ENCODE measurements around the gene RYR2. TPM values are rescaled to one million over a fixed set of nuclear protein-coding genes. Genes with fewer than 3 reads are reported as not detected.

The RYR2 gene
- total RNA-seq, 1 experiment from 2014 or later = 3.4 TPM

GRCh38 chr1:237204841-237205240 lies 162.9 kb downstream of the RYR2 start:
- no peak overlapping the region for H2BK12ac ChIP-seq (ENCODE audit: insufficient read length, low read depth, low read length)
- H3K9me3 Mint-ChIP-seq = no peaks in the 10 kb centered on the region
- no peaks in the 10 kb centered on the region for H4K20me1 ChIP-seq (ENCODE audit: control insufficient read depth, insufficient read depth, insufficient read length)
- H3K27me3 ChIP-seq (ENCODE audit: insufficient read depth, low read length) = no peaks in the 10 kb centered on the region
- H4K5ac ChIP-seq (ENCODE audit: insufficient read length, low read depth, low read length) = no peak overlapping the region
- no CpG with 5 or more reads among the region's 4 CpGs for WGBS (ENCODE audit: extremely low coverage, insufficient read length, low lambda C conversion rate)
- no peak overlapping the region for H4K91ac ChIP-seq (ENCODE audit: insufficient read length, low read depth, low read length)
- H3K36me3 Mint-ChIP-seq (ENCODE audit: insufficient read depth in 1 of 3, low read depth in 3 of 3) = no peaks in the 10 kb centered on the region
- H3K23ac ChIP-seq (ENCODE audit: insufficient read length, low read depth, low read length) = no peak overlapping the region
- DNase-seq = no peak
- H3K9ac ChIP-seq (ENCODE audit: extremely low read depth, insufficient read length, low read length) = no peak overlapping the region
- TF ChIP-seq CTCF (conservative IDR thresholded peaks at IDR 0.05) = no peak
- H3K79me1 ChIP-seq (ENCODE audit: insufficient read depth, low read depth, low read length, poor library complexity, severe bottlenecking) = no peaks in the 10 kb centered on the region
- H3K4me2 ChIP-seq (ENCODE audit: insufficient read depth, insufficient read length, low read length) = no peak overlapping the region
- H3K14ac ChIP-seq (ENCODE audit: insufficient read depth, low read length) = no peak overlapping the region
- H3K27ac Mint-ChIP-seq = no peak overlapping the region
- no peaks in the 10 kb centered on the region for H3K23me2 ChIP-seq (ENCODE audit: insufficient read length, low read depth, low read length, poor library complexity, severe bottlenecking)
- H3K4ac ChIP-seq (ENCODE audit: low read depth, low read length) = no peak overlapping the region
- H3K56ac ChIP-seq (ENCODE audit: insufficient read length, low read depth, low read length) = no peak overlapping the region
- H3K9me3 ChIP-seq (ENCODE audit: control insufficient read depth, low read depth, low read length) = no peaks in the 10 kb centered on the region
- H2AFZ ChIP-seq (ENCODE audit: low read length) = no peak overlapping the region
- H3K4me1 Mint-ChIP-seq = peaks cover 4 to 9% of the 10 kb centered on the region in 2 experiments; a peak in 2 of 4 replicates
- H2BK20ac ChIP-seq (ENCODE audit: low read depth, low read length, poor library complexity, severe bottlenecking) = no peak overlapping the region
- no peak overlapping the region for H3T11ph ChIP-seq (ENCODE audit: low read length)
- no peak overlapping the region for H2AK5ac ChIP-seq (ENCODE audit: insufficient read length, low read length)
- no peak overlapping the region for H2BK5ac ChIP-seq (ENCODE audit: insufficient read length, low read length)
- no peaks in the 10 kb centered on the region for H3K27me3 Mint-ChIP-seq (ENCODE audit: low read depth)
- H4K8ac ChIP-seq (replicated peaks; ENCODE audit: insufficient read length, low read depth, low read length) = no peak overlapping the region
- H3K18ac ChIP-seq (ENCODE audit: insufficient read length, low read depth, low read length) = no peak overlapping the region
- H2BK15ac ChIP-seq (ENCODE audit: low read depth, low read length) = no peak overlapping the region
- no peaks in the 10 kb centered on the region for H3K79me2 ChIP-seq (ENCODE audit: insufficient read depth, low read length)
- no peak overlapping the region for H3K27ac ChIP-seq (ENCODE audit: insufficient read length, low read depth, low read length)
- no peaks in the 10 kb centered on the region for H3K4me1 ChIP-seq (ENCODE audit: insufficient read depth, low read length)
- no peak overlapping the region for H2BK120ac ChIP-seq (ENCODE audit: low read depth, low read length, poor library complexity, severe bottlenecking)
- no peak overlapping the region for H3K4me3 Mint-ChIP-seq
